Measurements from ENCODE around the gene RNF212.
"Not testable (repeated sequence)": the region's sequence is repeated elsewhere in the genome, so short reads cannot be mapped to it uniquely, and the experiment has no call there.

RNF212 gene

DNA sequence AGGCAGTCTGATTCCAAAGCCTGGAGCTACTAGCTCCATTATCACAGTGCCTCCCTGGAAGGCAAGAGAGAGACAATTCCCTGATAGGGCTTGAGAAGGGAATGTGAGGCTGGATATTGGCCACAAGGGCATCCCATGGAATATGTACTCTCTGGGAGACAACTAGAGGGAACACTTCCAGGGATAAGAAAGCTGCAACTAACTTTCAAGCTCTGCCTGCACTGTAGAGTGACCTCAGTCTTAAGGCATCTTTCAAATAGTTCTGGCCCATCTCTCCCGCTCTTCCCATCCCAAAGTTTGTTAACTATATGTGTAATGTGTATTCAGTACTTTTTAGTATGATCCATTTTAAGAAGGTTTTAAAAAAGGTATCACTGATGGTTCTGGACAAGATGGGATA, 13.1 kb upstream of the RNF212 start:
- Histone ChIP-seq H2BK15ac (replicated peaks; ENCODE audit: low read depth) (no peak overlapping the region), H3K4me2 (ENCODE audit: low read length) (no peak overlapping the region), H2BK5ac (ENCODE audit: low read length) (no peak overlapping the region), H2AK5ac (ENCODE audit: low read length) (no peak overlapping the region), H3K9ac (ENCODE audit: low read length) (no peak overlapping the region), H4K5ac (ENCODE audit: low read length) (no peak overlapping the region), H4K8ac (ENCODE audit: low read depth, low read length) (no peak overlapping the region), H3K79me2 (ENCODE audit: control insufficient read depth, insufficient read depth, low read length) (no peaks in the 10 kb centered on the region), H3K23ac (ENCODE audit: low read length) (no peak overlapping the region), H3K4me3 (ENCODE audit: low read length) (no peak overlapping the region), H3K27ac (ENCODE audit: low read depth, low read length) (no peak overlapping the region), H3K27me3 (ENCODE audit: insufficient read depth, low read length, poor library complexity) (no peaks in the 10 kb centered on the region), H2BK120ac (ENCODE audit: low read depth, low read length) (no peak overlapping the region), H3K79me1 (ENCODE audit: low read length) (no peaks in the 10 kb centered on the region), H3K4me1 (ENCODE audit: control insufficient read depth, low read depth, low read length) (no peaks in the 10 kb centered on the region), H3K4ac (ENCODE audit: low read depth, low read length) (no peak overlapping the region), H3K36me3 (ENCODE audit: control insufficient read depth, insufficient read depth, low read length) (no peaks in the 10 kb centered on the region), H3K56ac (ENCODE audit: low read length) (no peak overlapping the region), H3K18ac (ENCODE audit: low read length) (no peak overlapping the region)
- no CpG with 5 or more reads among the region's 1 CpG for WGBS (ENCODE audit: extremely low coverage, insufficient coverage, low lambda C conversion rate)
- DNase-seq = peak; percentile 38

DNA sequence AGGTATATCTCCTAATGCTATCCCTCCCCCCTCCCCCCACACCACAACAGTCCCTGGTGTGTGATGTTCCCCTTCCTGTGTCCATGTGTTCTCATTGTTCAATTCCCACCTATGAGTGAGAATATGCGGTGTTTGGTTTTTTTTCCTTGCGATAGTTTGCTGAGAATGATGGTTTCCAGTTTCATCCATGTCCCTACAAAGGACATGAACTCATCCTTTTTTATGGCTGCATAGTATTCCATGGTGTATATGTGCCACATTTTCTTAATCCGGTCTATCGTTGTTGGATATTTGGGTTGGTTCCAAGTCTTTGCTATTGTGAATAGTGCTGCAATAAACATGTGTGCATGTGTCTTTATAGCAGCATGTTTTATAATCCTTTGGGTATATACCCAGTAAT, 12.1 kb upstream of the RNF212 start:
- not testable (repeated sequence) for H3K4me1 ChIP-seq (ENCODE audit: control insufficient read depth, low read depth, low read length); DNase-seq; H3K27ac ChIP-seq (ENCODE audit: low read depth, low read length); H3K27me3 ChIP-seq (ENCODE audit: insufficient read depth, low read length, poor library complexity); H3K4me2 ChIP-seq (ENCODE audit: low read length); H3K9ac ChIP-seq (ENCODE audit: low read length); H4K8ac ChIP-seq (ENCODE audit: low read depth, low read length); H4K5ac ChIP-seq (ENCODE audit: low read length); H3K56ac ChIP-seq (ENCODE audit: low read length); H3K4me3 ChIP-seq (ENCODE audit: low read length); H3K36me3 ChIP-seq (ENCODE audit: control insufficient read depth, insufficient read depth, low read length); H2BK120ac ChIP-seq (ENCODE audit: low read depth, low read length); H3K4ac ChIP-seq (ENCODE audit: low read depth, low read length); H3K23ac ChIP-seq (ENCODE audit: low read length); H3K18ac ChIP-seq (ENCODE audit: low read length); H3K79me2 ChIP-seq (ENCODE audit: control insufficient read depth, insufficient read depth, low read length); H2BK15ac ChIP-seq (replicated peaks; ENCODE audit: low read depth); H3K79me1 ChIP-seq (ENCODE audit: low read length); H2BK5ac ChIP-seq (ENCODE audit: low read length); H2AK5ac ChIP-seq (ENCODE audit: low read length)
- WGBS (ENCODE audit: extremely low coverage, insufficient coverage, low lambda C conversion rate) = no CpG with 5 or more reads among the region's 4 CpGs

DNA sequence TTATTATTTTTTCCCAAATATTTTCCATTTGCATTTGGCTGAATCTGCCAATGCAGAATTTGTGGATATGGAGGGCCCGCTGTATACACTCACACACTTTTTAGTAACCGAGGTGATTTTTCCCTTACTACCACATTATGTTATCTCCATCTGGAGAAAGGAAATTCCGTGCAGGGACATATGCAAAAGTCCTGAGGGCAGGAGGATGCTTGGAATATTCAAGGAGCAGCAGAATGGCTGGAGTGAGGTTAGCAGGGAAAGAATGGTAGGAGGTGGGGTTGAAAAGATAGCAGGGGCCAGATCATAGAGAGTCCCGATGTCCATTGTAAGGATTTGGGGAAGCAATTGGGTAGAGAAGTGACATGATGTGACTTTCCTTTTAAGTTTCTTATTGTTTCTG, 11.5 kb upstream of the RNF212 start:
- H3K4me2 ChIP-seq (ENCODE audit: low read length) = no peak overlapping the region
- H3K56ac ChIP-seq (ENCODE audit: low read length) = no peak overlapping the region
- DNase-seq = peak; percentile 53
- H3K79me2 ChIP-seq (ENCODE audit: control insufficient read depth, insufficient read depth, low read length) = no peaks in the 10 kb centered on the region
- H3K27ac ChIP-seq (ENCODE audit: low read depth, low read length) = no peak overlapping the region
- no peaks in the 10 kb centered on the region for H3K4me1 ChIP-seq (ENCODE audit: control insufficient read depth, low read depth, low read length)
- H4K8ac ChIP-seq (ENCODE audit: low read depth, low read length) = no peak overlapping the region
- H3K18ac ChIP-seq (ENCODE audit: low read length) = no peak overlapping the region
- H3K9ac ChIP-seq (ENCODE audit: low read length) = no peak overlapping the region
- no peak overlapping the region for H2BK120ac ChIP-seq (ENCODE audit: low read depth, low read length)
- H2BK5ac ChIP-seq (ENCODE audit: low read length) = no peak overlapping the region
- H2AK5ac ChIP-seq (ENCODE audit: low read length) = no peak overlapping the region
- no peak overlapping the region for H3K4me3 ChIP-seq (ENCODE audit: low read length)
- H3K4ac ChIP-seq (ENCODE audit: low read depth, low read length) = no peak overlapping the region
- H3K27me3 ChIP-seq (ENCODE audit: insufficient read depth, low read length, poor library complexity) = no peaks in the 10 kb centered on the region
- H3K36me3 ChIP-seq (ENCODE audit: control insufficient read depth, insufficient read depth, low read length) = no peaks in the 10 kb centered on the region
- H2BK15ac ChIP-seq (replicated peaks; ENCODE audit: low read depth) = no peak overlapping the region
- H4K5ac ChIP-seq (ENCODE audit: low read length) = no peak overlapping the region
- WGBS (ENCODE audit: extremely low coverage, insufficient coverage, low lambda C conversion rate) = no CpG with 5 or more reads among the region's 4 CpGs
- no peaks in the 10 kb centered on the region for H3K79me1 ChIP-seq (ENCODE audit: low read length)
- H3K23ac ChIP-seq (ENCODE audit: low read length) = no peak overlapping the region

DNA sequence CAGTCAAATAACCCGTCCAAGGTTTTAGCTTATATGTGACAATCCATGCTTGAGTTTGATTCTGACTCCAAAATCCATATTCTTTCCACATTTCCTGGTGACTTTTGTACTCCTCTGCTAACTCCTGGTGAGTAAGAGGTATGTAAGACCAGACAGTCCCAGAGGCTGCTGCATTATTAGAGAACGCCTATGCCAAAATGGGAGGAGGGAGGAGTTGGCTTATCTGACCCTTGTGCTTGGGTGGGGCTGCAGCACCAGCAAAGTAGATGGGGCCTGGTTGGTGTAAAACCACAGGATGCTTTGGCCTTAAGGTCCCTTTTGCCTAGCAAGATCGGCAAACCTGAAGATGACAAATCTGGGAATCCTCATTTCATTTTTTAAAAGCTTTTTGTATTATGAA, 9.1 kb upstream of the RNF212 start:
- no CpG with 5 or more reads among the region's 3 CpGs for WGBS (ENCODE audit: extremely low coverage, insufficient coverage, low lambda C conversion rate)

DNA sequence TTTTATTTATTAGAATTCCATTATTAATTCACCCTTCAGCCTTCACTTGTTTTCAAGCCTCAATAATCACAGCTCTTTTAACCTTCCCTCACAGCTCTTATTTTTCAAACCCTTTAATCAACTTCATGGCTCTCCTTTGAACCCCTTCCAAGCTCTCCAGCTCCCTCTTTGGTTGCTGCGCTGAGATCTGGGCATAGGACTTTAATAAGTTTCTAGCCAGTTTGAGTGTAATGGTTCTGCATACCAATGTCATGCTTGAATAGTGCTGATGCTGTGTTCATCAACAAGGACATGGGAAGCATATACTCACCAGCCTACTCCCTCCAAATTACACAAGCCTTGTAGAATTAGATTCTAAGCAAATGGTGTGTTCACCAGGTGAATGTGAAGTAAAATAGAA, 3.5 kb upstream of the RNF212 start:
- no peak for DNase-seq
- H3K4me1 ChIP-seq (ENCODE audit: control insufficient read depth, low read depth, low read length) = no peaks in the 10 kb centered on the region
- H4K5ac ChIP-seq (ENCODE audit: low read length) = no peak overlapping the region
- H3K27ac ChIP-seq (ENCODE audit: low read depth, low read length) = no peak overlapping the region
- H3K23ac ChIP-seq (ENCODE audit: low read length) = no peak overlapping the region
- H3K18ac ChIP-seq (ENCODE audit: low read length) = no peak overlapping the region
- H2BK120ac ChIP-seq (ENCODE audit: low read depth, low read length) = no peak overlapping the region
- no peaks in the 10 kb centered on the region for H3K36me3 ChIP-seq (ENCODE audit: control insufficient read depth, insufficient read depth, low read length)
- WGBS (ENCODE audit: extremely low coverage, insufficient coverage, low lambda C conversion rate) = no CpG with 5 or more reads among the region's 1 CpG
- no peaks in the 10 kb centered on the region for H3K79me1 ChIP-seq (ENCODE audit: low read length)
- no peak overlapping the region for H2BK5ac ChIP-seq (ENCODE audit: low read length)
- H3K79me2 ChIP-seq (ENCODE audit: control insufficient read depth, insufficient read depth, low read length) = no peaks in the 10 kb centered on the region
- no peak overlapping the region for H3K56ac ChIP-seq (ENCODE audit: low read length)
- no peak overlapping the region for H2BK15ac ChIP-seq (replicated peaks; ENCODE audit: low read depth)
- no peaks in the 10 kb centered on the region for H3K27me3 ChIP-seq (ENCODE audit: insufficient read depth, low read length, poor library complexity)
- H3K4ac ChIP-seq (ENCODE audit: low read depth, low read length) = no peak overlapping the region
- H3K9ac ChIP-seq (ENCODE audit: low read length) = no peak overlapping the region
- H4K8ac ChIP-seq (ENCODE audit: low read depth, low read length) = no peak overlapping the region
- no peak overlapping the region for H3K4me3 ChIP-seq (ENCODE audit: low read length)
- no peak overlapping the region for H2AK5ac ChIP-seq (ENCODE audit: low read length)
- H3K4me2 ChIP-seq (ENCODE audit: low read length) = no peak overlapping the region

More for the DNA sequence above, 9.1 kb upstream of the RNF212 start:
- H3K4me1 ChIP-seq (ENCODE audit: control insufficient read depth, low read depth, low read length) = no peaks in the 10 kb centered on the region
- H2AK5ac ChIP-seq (ENCODE audit: low read length) = no peak overlapping the region
- H3K9ac ChIP-seq (ENCODE audit: low read length) = no peak overlapping the region
- no peak overlapping the region for H2BK5ac ChIP-seq (ENCODE audit: low read length)
- DNase-seq = no peak
- H3K18ac ChIP-seq (ENCODE audit: low read length) = no peak overlapping the region
- no peak overlapping the region for H3K56ac ChIP-seq (ENCODE audit: low read length)
- no peak overlapping the region for H2BK120ac ChIP-seq (ENCODE audit: low read depth, low read length)
- no peaks in the 10 kb centered on the region for H3K36me3 ChIP-seq (ENCODE audit: control insufficient read depth, insufficient read depth, low read length)
- no peak overlapping the region for H4K8ac ChIP-seq (ENCODE audit: low read depth, low read length)
- H2BK15ac ChIP-seq (replicated peaks; ENCODE audit: low read depth) = no peak overlapping the region
- H3K27ac ChIP-seq (ENCODE audit: low read depth, low read length) = no peak overlapping the region
- H4K5ac ChIP-seq (ENCODE audit: low read length) = no peak overlapping the region
- no peaks in the 10 kb centered on the region for H3K79me1 ChIP-seq (ENCODE audit: low read length)
- H3K4me3 ChIP-seq (ENCODE audit: low read length) = no peak overlapping the region
- no peak overlapping the region for H3K4me2 ChIP-seq (ENCODE audit: low read length)
- H3K23ac ChIP-seq (ENCODE audit: low read length) = no peak overlapping the region
- no peaks in the 10 kb centered on the region for H3K79me2 ChIP-seq (ENCODE audit: control insufficient read depth, insufficient read depth, low read length)
- no peak overlapping the region for H3K4ac ChIP-seq (ENCODE audit: low read depth, low read length)
- H3K27me3 ChIP-seq (ENCODE audit: insufficient read depth, low read length, poor library complexity) = no peaks in the 10 kb centered on the region

DNA sequence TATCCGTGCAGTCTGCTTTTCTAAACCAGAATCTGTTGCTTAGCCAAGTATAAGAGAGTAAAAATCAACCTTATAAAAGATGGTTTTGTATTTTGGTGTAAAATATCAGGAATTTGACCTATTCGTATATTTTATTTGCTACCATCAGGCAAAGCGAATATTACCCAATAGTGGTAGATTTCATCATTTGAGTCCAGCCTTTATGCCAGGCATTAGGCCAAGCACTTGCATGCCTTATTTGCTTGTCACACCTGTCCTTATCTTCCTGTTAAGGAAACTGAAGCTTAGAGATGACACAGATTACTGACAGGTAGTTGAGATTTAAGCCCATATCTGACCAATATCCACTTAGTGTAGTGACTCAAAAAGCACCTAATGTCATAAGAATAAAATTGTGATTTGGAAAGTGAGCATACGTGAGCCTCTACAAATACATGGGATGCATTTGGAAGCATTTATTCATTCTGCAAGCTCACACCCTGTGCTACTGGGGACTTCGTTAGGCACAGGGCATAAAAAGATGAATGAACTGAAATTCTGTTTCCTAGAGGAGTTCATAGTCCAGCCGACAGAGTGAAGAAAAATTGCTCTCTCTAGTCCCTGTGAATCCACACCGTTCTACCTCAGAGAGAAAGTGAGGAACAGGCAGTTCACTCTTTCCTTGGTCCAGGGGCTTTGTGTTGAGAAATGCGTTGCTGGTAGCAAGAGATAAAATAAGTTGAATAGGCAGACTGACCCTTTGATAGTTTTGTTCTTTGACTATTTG, 2.3 kb upstream of the RNF212 start:
- Histone ChIP-seq H3K18ac (ENCODE audit: low read length) (no peak overlapping the region), H4K8ac (ENCODE audit: low read depth, low read length) (no peak overlapping the region), H3K4me1 (ENCODE audit: control insufficient read depth, low read depth, low read length) (no peaks in the 10 kb centered on the region), H3K4me2 (ENCODE audit: low read length) (no peak overlapping the region), H2BK5ac (ENCODE audit: low read length) (no peak overlapping the region), H3K79me1 (ENCODE audit: low read length) (no peaks in the 10 kb centered on the region), H3K9ac (ENCODE audit: low read length) (no peak overlapping the region), H4K5ac (ENCODE audit: low read length) (no peak overlapping the region), H3K56ac (ENCODE audit: low read length) (no peak overlapping the region), H2AK5ac (ENCODE audit: low read length) (no peak overlapping the region), H3K23ac (ENCODE audit: low read length) (no peak overlapping the region), H3K79me2 (ENCODE audit: control insufficient read depth, insufficient read depth, low read length) (no peaks in the 10 kb centered on the region), H3K4ac (ENCODE audit: low read depth, low read length) (no peak overlapping the region), H2BK120ac (ENCODE audit: low read depth, low read length) (no peak overlapping the region), H3K27me3 (ENCODE audit: insufficient read depth, low read length, poor library complexity) (no peaks in the 10 kb centered on the region), H3K27ac (ENCODE audit: low read depth, low read length) (no peak overlapping the region), H3K4me3 (ENCODE audit: low read length) (no peak overlapping the region), H2BK15ac (replicated peaks; ENCODE audit: low read depth) (no peak overlapping the region), H3K36me3 (ENCODE audit: control insufficient read depth, insufficient read depth, low read length) (no peaks in the 10 kb centered on the region)
- no peak for DNase-seq
- WGBS (ENCODE audit: extremely low coverage, insufficient coverage, low lambda C conversion rate) = no CpG with 5 or more reads among the region's 8 CpGs

Data from mesendoderm (in vitro differentiated cells).